ENCODE data around the gene DNAJC24. TPM values are rescaled to one million over a fixed set of nuclear protein-coding genes. Genes with fewer than 3 reads are reported as not detected.

DNAJC24 gene
- polyA plus RNA-seq = 46.7 and 47.3 TPM in 2 replicates

GRCh38 chr11:31369348-31370329, at the start of gene DNAJC24, which contains the start of gene DCDC1:
TSS of gene DNAJC24 (plus strand) at chr11:31369860. CDS start at chr11:31370749, 889 bp downstream.
TSS of gene DCDC1 (minus strand) at chr11:31369739. CDS start at chr11:31328280, 41,459 bp downstream.

Other genes starting within 250 kb of the DNAJC24 start
- 0.04 TPM in 1 of 2 replicates, not detected in the other for gene DCDC1, start 121 bp upstream of the DNAJC24 start, polyA plus RNA-seq
- 238 and 294 TPM in 2 replicates for gene IMMP1L, start 139.8 kb downstream of the DNAJC24 start, polyA plus RNA-seq
- 30.1 and 52.4 TPM in 2 replicates for gene ELP4, start 139.9 kb downstream of the DNAJC24 start, polyA plus RNA-seq